ENCODE data around the gene IFI6.

Gene IFI6

GRCh38 chr1:27671964-27672749 is at the start of gene IFI6:
Gene IFI6 (minus strand): TSS chr1:27672192. CDS start chr1:27669314, 2,878 bp downstream.
- peak; percentile 73 for DNase-seq
- Mint-ChIP-seq H3K4me1 (peaks cover 12% of the 10 kb centered on the region), H3K9me3 (no peaks in the 10 kb centered on the region), H3K36me3 (ENCODE audit: low read depth) (no peaks in the 10 kb centered on the region), H3K27me3 (ENCODE audit: low read depth, poor library complexity) (peaks cover 17% of the 10 kb centered on the region), H3K4me3 (peak within 1 kb of the TSS; percentile 77), H3K27ac (peak within 1 kb of the TSS; percentile 55)
- TF ChIP-seq, protein P1, sequence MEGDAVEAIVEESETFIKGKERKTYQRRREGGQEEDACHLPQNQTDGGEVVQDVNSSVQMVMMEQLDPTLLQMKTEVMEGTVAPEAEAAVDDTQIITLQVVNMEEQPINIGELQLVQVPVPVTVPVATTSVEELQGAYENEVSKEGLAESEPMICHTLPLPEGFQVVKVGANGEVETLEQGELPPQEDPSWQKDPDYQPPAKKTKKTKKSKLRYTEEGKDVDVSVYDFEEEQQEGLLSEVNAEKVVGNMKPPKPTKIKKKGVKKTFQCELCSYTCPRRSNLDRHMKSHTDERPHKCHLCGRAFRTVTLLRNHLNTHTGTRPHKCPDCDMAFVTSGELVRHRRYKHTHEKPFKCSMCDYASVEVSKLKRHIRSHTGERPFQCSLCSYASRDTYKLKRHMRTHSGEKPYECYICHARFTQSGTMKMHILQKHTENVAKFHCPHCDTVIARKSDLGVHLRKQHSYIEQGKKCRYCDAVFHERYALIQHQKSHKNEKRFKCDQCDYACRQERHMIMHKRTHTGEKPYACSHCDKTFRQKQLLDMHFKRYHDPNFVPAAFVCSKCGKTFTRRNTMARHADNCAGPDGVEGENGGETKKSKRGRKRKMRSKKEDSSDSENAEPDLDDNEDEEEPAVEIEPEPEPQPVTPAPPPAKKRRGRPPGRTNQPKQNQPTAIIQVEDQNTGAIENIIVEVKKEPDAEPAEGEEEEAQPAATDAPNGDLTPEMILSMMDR (IDR thresholded peaks at IDR 0.05), result peak; percentile 32

DNA sequence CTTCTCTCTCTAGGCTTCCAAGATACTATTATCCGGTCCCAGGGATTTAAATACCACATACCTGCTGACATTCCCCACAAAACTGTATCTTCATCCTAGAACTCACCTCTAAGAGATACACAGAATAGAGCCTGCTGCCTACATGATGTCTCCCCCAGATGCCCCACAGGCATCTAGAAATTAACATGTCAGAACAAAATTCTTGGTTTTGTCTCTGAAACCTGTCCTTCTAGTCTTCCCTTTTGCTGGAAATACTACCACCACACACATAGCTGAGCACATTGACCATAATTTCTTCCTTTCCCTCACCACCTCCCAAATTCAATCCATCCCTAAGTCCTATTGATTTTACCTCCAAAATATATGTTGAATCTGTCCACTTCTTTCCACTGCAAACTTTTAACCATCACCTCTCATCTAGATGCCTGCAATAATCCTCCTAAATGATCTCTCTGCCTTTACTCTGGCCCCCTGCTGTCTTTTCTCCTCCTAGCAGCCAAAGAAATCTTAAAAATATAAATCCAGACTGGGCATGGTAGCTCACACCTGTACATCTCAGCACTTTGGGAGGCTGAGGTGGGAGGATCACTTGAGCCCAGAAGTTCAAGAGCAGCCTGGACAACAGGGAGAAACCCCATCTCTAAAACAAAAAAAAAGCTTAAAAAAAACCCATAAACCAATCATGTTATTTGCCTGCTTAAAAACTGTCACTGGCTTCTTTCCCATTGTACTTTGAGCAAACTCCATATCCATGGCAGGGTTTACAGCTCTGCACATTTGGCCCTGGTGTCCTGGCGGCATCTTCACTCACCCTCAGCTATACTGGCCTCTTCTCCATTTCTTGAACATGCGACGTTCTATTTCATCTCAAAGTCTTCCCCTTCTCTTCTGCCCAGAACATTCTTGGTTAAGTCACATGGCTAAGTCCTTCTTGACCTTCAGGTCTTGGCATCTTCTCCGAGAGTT is 47.6 kb upstream of the IFI6 start:
- Mint-ChIP-seq H3K27me3 (ENCODE audit: low read depth, poor library complexity) (peaks cover 25% of the 10 kb centered on the region), H3K9me3 (peaks cover 16% of the 10 kb centered on the region), H3K36me3 (ENCODE audit: low read depth) (peaks cover 6% of the 10 kb centered on the region), H3K4me1 (peaks cover 8% of the 10 kb centered on the region), H3K27ac (no peak overlapping the region), H3K4me3 (no peak overlapping the region)
- DNase-seq, result no peak
- TF ChIP-seq, protein P1 (IDR thresholded peaks at IDR 0.05), result no peak

- peaks cover 25% of the 10 kb centered on the region for H3K4me1 Mint-ChIP-seq
- no peak for DNase-seq
- H3K4me3 Mint-ChIP-seq, result no peak overlapping the region
- TF ChIP-seq, protein P1 (IDR thresholded peaks at IDR 0.05), result no peak
- no peak overlapping the region for H3K27ac Mint-ChIP-seq
- peaks cover 26% of the 10 kb centered on the region for H3K27me3 Mint-ChIP-seq (ENCODE audit: low read depth, poor library complexity)
- H3K36me3 Mint-ChIP-seq (ENCODE audit: low read depth), result peaks cover 6% of the 10 kb centered on the region
- peaks cover 20% of the 10 kb centered on the region for H3K9me3 Mint-ChIP-seq
Measured at GRCh38 chr1:27716262-27716895, 44.4 kb upstream of the IFI6 start.

DNA sequence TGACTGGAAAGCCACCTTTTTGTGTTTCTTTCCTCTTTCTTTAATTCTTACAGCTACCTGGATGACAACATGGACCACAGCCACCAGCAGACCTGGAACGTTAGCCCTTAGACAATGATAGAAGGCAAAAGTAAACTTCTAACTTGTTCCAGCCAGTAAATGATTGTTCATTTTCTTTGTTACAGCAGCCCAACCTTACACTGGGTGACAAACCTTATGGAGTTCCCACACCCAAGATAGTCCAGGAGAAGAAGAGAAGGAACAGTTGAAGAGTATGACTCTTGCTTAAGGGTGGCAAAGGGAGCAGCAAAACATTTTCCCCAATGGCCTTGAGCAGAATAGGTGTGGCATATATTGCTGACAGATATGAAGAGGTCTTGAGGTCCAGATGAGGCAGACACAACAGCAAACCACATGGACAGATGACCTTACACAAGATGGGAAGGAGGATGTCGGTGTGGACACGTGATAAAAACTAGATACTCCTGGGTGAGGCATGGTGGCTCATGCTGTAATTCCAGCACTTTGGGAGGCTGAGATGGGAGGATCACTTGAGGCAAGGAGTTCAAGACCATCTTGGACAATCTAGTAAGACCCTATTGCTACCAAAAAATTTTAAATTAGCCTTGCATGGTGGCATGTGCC is 42.0 kb upstream of the IFI6 start:
- H3K4me1 Mint-ChIP-seq, result peaks cover 25% of the 10 kb centered on the region
- no peak for DNase-seq
- TF ChIP-seq, protein P1 (IDR thresholded peaks at IDR 0.05), result no peak
- no peak overlapping the region for H3K4me3 Mint-ChIP-seq
- H3K36me3 Mint-ChIP-seq (ENCODE audit: low read depth), result peaks cover 6% of the 10 kb centered on the region
- no peak overlapping the region for H3K27ac Mint-ChIP-seq
- peaks cover 20% of the 10 kb centered on the region for H3K9me3 Mint-ChIP-seq
- H3K27me3 Mint-ChIP-seq (ENCODE audit: low read depth, poor library complexity), result peaks cover 23% of the 10 kb centered on the region

- no peak overlapping the region for H3K27ac Mint-ChIP-seq
- H3K27me3 Mint-ChIP-seq (ENCODE audit: low read depth, poor library complexity), result peaks cover 22% of the 10 kb centered on the region
- DNase-seq, result no peak
- H3K36me3 Mint-ChIP-seq (ENCODE audit: low read depth), result peaks cover 6% of the 10 kb centered on the region
- H3K9me3 Mint-ChIP-seq, result peaks cover 27% of the 10 kb centered on the region
- TF ChIP-seq, protein P1 (IDR thresholded peaks at IDR 0.05), result no peak
- peaks cover 25% of the 10 kb centered on the region for H3K4me1 Mint-ChIP-seq
- no peak overlapping the region for H3K4me3 Mint-ChIP-seq
Measured at GRCh38 chr1:27713139-27713725, 41.2 kb upstream of the IFI6 start.
